Posterior cingulate gyrus (tissue), 11 donors: ENCODE data around the gene AFF3.
A peak's percentile ranks its signal among the peaks of the same experiment; 100 is the strongest.
"Not testable (repeated sequence)": the region's sequence is repeated elsewhere in the genome, so short reads cannot be mapped to it uniquely, and the experiment has no call there.

Source experiments
- DNase-seq, 10 donors: peaks; one replicate each; pipeline versions ENCODE4 v3.0.0 to v3.0.0-alpha.2; 2020 to 2021; ENCODE audit warnings: mixed read lengths in 3 of 10
- intact Hi-C: fragments of 100-400 bp; cut with DNase I; formaldehyde crosslinking; loops from one replicate; pipeline ENCODE4 v1.15.1; 2023

AFF3 gene

GRCh38 chr2:99980176-99980575, 162.2 kb downstream of the AFF3 start:
- no peak for DNase-seq
- intact Hi-C loops: no loop called here

DNA sequence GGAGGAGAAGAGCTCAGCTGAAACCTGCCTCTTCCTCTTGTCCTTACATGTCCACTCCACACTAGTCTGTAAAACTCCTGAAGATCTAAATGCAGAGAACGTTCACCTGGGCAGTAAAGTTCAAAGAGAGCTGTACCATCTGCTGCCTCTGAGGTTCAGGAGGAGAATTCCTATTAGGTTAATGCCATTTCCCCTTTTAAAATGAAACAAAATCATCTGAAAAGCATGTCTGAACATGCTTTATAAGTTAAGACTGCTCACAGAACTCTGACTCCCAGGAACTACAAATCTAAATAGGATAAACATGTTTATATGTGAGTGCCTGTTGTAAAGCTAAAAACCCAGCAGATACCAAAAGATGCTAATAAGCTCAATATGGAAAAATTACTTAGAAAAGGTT, 164.4 kb downstream of the AFF3 start:
- intact Hi-C loops: no loop called here
- DNase-seq: no peak

GRCh38 chr2:99975386-99975785, 167.0 kb downstream of the AFF3 start:
- no peak for DNase-seq
- intact Hi-C loops: no loop called here

- intact Hi-C loops: no loop called here
- DNase-seq: no peak
Measured at GRCh38 chr2:99974682-99975375, 167.6 kb downstream of the AFF3 start.

- intact Hi-C loops: no loop called here
- no peak for DNase-seq
Measured at GRCh38 chr2:99974275-99974674, 168.1 kb downstream of the AFF3 start.

DNA sequence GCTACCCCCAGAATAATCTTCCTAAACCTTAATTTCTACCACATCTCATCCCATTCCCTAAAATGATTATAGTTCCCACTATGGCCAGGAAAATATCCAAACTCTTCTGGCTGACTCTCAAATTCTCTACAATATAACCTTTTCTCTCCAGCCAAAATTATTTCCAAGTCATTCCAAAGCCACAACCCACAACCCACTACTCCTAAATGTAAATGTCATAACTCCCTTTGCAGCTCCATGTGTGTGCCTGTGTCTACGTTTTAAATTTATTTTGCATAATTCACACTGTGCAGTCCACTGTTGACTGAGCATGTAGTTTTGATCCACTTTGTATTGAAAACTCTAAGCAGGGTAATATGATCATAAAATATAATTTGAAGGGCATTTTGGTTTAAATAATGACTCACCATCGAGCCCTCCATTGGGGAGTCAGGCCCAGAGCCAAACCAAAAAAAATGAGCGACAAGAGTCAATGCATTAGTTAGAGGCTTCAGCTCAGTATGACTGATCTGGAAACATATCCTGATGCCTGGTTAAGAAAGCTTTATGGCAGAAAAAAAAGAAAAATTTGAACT, 171.0 kb downstream of the AFF3 start:
- DNase-seq: no peak
- intact Hi-C loops: no loop called here

GRCh38 chr2:99970292-99970868, 172.0 kb downstream of the AFF3 start:
- intact Hi-C loops: no loop called here
- DNase-seq: no peak

- DNase-seq: no peak
- intact Hi-C loops: no loop called here
Measured at GRCh38 chr2:99961196-99961913, 181.0 kb downstream of the AFF3 start.

GRCh38 chr2:99960790-99961189, 181.6 kb downstream of the AFF3 start:
- DNase-seq: peak in 8 of 10 donors; percentile 6 to 89 (median 40)
- intact Hi-C loops: no loop called here

- intact Hi-C loops: no loop called here
Measured at GRCh38 chr2:99960291-99960690, 182.1 kb downstream of the AFF3 start.

DNA sequence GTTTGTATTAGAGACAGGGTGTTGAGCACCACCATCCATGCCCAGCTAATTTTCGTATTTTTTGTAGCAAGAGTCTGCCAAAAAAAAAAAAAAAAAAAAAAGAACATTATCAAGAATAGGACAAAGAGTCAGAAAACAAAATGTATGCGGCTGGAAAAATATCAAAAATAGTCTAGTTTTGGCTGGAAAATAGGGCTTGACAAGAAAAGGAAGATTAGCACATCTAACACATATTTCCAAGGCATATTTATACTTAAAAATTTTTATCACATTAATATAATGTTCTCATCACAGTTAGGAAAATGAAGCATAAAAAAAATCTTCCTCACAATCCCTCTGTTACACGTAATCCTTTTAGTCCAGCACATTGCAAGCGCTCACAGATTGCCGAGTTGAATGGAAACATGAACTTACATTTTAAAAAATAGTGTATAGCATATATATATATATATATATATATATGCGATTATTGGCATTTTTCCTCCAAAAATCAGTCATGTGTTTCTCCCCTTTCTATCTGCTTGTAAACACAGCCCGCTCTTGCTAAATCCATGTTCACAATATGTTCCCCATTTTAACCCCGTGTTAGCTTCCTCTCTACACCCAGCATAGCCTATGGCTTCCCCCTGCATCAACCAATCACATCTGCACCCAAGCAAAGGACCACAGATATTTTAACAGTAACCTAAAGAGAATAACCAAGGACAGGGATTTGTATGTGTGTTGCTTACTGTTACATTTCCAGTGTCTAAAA, 183.0 kb downstream of the AFF3 start:
- intact Hi-C loops: no loop called here
- DNase-seq: no peak

More at GRCh38 chr2:99960291-99960690, 182.1 kb downstream of the AFF3 start:
- no peak for DNase-seq

DNA sequence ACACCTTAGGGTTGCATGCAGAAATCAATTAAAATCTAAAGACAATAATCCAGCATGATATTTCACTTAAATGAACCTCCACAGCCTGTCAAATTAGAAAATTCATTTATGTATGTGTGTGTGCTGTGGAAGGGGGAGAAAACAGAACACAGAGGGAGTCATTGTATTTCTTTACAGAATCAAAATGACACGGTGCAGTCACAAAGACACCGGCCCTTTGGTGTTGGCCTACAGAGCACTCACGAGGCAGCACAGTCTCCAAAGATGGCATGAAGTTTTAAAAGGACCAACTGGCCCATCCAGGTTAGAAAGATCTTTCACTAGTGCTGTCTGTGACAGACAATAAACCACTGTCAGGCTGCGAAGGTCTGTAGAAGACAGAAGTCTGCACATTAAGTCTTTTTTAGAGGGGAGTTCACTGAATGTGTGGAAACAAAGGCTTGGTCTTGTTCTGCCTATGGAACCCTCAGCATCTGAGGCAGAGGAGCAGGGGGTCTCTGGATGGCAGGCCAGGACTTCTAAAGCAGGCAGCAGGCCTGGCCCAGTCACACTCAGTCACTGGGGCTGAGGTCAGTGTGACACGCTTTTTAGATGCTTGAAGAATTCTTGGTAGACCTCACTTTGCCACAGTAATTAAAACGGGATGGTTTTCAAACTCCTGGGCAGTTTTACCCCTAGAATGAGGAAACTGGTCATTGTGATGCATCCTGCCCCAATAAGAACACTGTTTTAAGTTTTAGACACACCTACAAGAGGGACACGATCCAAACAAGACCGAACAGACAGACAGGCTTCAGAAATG, 184.9 kb downstream of the AFF3 start:
- peak in 1 of 10 donors; percentile 40 for DNase-seq
- intact Hi-C loops: no loop called here

GRCh38 chr2:99956232-99957030, 186.0 kb downstream of the AFF3 start:
- intact Hi-C loops: no loop called here
- no peak for DNase-seq

DNA sequence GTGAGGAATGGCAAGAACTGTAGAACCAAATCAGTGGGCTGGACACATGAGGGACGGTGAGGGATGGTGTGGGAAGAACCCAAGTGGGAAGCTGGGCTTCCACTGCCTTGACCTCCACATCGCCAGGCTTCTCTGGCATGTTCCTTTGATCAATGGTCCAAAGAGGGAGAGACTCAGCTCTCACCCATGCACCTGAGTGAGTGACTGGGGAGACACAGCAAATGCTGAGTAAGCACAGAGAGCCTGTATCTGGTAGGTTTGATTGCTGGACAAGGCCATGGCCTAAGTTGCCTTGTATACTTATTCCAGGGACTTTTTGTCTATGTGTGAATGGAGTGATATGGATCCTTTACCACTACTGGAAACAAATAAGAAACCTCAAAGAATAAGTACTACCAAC, 188.6 kb downstream of the AFF3 start:
- DNase-seq: no peak
- intact Hi-C loops: no loop called here

- no peak for DNase-seq
- intact Hi-C loops: no loop called here
Measured at GRCh38 chr2:99949963-99950362, 192.4 kb downstream of the AFF3 start.

- intact Hi-C loops: no loop called here
- no peak for DNase-seq
Measured at GRCh38 chr2:99949530-99949929, 192.9 kb downstream of the AFF3 start.

- no peak for DNase-seq
- intact Hi-C loops: no loop called here
Measured at GRCh38 chr2:99948010-99948409, 194.4 kb downstream of the AFF3 start.

DNA sequence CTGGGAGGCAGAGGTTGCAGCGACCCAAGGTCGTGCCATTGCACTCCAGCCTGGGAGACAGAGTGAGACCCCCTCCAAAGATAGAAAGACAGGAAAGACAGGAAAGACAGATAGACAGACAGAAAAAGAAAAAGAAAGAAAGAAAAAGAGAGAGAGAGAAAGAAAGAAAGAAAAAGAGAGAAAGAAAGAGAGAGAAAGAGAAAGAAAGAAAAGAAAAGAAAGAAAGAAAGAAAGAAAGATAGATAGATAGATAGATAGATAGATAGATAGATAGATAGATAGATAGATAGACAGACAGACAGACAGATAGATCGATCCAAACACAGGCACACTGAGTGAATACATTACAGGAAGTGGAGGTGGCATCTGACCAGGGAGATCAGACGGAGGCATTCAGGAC, 195.0 kb downstream of the AFF3 start:
- intact Hi-C loops, DNase-seq: not testable (repeated sequence)

DNA sequence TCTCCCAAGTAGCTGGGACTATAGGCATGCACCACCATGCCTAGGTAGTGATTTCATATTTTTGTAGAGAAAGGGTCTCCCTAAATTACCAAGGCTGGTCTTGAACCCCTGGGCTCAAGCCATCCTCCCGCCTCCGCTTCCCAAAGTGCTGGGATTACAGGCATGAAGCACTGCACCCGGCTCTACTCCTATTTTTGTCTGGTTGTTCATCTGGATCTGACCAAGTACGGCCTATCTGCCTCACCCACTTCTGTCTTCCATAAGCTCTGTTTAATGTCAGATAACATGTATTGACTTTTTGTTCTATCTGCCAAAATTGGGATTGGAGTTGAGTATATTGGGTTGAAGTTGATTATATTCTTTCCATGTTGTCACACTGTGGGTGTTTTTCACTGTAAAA, 198.4 kb downstream of the AFF3 start:
- peak in 1 of 10 donors; percentile 34 for DNase-seq
- intact Hi-C loops: no loop called here
